ENCODE results near the gene SCAI.

DNA sequence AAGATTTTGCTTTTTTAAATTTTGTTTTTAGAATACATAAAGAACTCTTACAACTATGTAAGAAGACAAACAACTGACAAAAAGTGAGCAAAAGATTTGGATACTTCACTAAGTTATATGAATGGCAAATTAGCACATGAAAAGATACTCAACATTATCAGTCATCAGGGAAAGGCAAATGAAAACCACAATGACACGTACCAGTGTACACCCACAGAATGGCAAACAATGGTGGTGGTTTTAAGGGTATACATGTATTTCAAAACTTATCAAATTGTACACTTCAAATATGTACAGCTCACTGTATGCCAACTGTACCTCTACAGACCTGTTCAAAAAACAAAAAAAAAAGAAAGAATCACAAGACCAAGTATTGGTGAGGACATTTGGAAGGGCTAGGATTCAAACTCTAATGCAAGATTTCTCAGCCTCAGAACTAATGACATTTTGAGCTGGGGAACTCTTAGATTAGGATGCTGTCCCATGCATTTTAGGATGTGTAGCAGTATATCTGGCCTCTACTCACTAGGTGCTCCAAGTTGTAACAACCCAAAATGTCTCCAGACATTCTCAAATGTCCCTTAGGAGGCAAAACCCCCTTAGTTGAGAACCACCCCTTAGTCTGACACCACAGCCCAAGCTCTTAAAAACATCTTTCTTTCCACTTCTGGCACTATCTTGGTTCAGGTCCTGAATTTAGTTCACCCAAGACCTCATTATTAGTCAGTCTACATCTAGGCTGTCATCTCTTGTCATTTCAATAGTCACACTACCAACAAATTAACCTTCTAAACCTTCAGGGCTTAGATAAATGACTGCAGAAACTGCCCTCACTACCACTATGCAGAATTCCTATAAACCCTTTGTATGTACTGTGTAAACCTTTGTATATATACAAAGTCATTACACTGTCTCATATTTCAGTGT is 9.7 kb downstream of the SCAI start:
- TF ChIP-seq, protein P1, sequence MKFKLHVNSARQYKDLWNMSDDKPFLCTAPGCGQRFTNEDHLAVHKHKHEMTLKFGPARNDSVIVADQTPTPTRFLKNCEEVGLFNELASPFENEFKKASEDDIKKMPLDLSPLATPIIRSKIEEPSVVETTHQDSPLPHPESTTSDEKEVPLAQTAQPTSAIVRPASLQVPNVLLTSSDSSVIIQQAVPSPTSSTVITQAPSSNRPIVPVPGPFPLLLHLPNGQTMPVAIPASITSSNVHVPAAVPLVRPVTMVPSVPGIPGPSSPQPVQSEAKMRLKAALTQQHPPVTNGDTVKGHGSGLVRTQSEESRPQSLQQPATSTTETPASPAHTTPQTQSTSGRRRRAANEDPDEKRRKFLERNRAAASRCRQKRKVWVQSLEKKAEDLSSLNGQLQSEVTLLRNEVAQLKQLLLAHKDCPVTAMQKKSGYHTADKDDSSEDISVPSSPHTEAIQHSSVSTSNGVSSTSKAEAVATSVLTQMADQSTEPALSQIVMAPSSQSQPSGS (tag by site-specific recombination; IDR thresholded peaks at IDR 0.05; ENCODE audit: low read depth) = no peak
- TF ChIP-seq CTCF (tag by site-specific recombination; IDR thresholded peaks at IDR 0.05) = no peak
